Stimulated activated CD4-positive, alpha-beta T cell treated with anti-CD3 and anti-CD28 coated beads, Interleukin-4, amount 100 ng/mL, for 48 hours (primary cell): ENCODE results near the gene RPP25L.

Experiments
- DNase-seq, 2 donors: peaks; one replicate each; pipeline ENCODE4 v3.0.0-alpha.2; 2020; ENCODE audit warnings: low read depth in 2 of 2

RPP25L gene

DNA sequence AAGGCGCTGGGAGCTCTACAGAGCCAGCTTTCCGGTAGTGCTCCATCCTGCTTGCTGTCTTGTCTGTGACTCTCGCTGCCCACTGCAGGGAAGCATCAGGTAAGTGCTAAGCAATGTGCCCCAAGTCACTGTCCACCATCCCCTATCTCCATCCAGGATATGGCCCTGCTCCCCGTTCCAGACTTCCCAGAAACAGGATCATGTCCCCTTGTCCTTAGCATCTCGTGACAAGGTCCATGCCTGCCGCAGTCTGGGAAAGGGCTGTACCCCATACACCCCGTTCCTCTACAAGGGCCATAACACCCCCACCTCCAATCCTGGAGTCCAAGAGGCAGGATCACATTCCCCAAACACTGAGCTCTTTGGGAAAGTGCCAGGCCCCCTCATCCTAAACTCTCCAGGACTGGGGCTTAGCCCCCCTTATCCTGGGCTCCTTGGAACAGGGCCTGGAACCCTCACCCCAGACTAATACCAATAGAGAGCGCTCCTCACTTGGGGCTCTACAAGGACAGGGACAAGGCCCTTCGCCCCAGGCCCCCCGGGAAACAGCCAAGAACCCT, 566 bp downstream of the RPP25L start:
- DNase-seq, result no peak

DNA sequence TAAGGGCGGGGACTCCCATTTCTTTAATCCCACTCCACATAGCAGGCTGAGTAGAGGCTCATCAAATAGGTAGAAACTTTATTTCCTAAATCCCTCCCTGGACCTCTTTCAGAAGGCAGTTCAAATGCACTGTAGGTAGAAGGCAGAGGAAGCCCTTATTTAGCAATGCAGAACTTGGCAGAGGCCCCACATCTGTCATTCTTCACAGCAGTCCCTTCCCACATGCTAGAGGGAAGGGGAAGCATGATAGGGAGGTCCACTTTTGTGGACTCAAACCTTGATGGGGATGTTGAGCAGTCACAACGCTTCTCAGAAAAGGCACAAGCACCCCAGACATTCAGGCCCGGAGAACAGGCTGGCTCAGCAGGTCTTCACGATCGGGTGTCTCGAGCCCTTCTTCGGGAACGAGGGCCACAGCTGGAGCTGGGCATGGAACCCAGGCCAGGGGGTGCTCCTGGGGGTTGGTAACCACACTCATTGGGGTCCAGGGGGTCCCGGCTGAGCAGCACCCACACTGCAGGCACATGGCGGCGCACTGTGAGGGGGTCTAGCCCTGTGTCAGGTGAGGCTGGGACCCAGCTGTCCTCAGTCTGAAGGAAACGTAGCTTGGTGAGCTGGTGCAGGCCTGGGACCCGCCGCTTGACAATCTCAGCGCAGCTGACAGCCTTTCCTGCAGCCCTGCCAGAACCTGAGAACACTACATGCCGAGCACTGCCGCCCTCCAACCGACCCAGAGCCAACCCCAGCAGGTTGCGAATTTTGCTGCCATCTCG, 1.3 kb downstream of the RPP25L start:
- DNase-seq, result no peak

DNA sequence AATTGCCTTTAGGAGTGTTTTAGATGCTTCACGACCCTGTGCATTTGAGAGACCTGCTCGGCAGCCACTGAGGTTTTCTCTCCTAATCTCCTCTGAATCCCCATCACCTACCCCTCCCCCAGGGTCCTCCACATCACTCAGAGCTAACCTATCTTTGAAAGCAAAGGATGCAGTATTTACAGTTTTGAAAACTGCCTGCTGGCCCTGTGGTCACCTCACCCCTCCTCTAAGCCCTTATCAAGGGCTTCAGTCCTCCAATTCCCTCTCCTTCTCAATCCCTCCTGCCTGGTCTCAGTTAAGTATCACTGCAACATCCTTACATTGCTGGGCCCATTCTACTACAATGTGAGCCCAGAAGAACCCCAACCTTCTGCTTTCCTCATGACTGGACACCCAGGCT, 4.6 kb downstream of the RPP25L start:
- no peak for DNase-seq

DNA sequence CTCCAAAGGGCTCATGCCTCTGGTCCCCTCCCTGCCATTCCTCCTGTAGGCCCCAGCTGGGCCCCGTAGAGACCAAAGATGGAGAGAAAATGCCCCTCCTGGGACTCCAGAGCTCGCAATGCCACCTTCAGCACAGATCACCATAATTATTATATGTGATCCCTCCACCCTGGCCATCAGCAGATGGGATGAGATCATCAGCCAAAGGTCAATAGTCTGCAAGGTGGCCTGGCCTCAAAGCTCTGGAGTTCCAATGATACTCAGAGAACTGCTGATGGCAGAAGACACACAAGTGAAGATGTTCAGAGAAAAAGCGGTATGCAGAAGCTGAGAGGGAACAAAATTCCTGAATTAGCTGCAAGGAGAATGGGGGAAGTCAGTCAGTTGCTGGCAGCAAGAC, 5.0 kb downstream of the RPP25L start:
- DNase-seq, result no peak

GRCh38 chr9:34606190-34606589, 5.7 kb downstream of the RPP25L start:
- no peak for DNase-seq

GRCh38 chr9:34603610-34604231, 8.2 kb downstream of the RPP25L start:
- DNase-seq, result peak; percentile 69 to 83

DNA sequence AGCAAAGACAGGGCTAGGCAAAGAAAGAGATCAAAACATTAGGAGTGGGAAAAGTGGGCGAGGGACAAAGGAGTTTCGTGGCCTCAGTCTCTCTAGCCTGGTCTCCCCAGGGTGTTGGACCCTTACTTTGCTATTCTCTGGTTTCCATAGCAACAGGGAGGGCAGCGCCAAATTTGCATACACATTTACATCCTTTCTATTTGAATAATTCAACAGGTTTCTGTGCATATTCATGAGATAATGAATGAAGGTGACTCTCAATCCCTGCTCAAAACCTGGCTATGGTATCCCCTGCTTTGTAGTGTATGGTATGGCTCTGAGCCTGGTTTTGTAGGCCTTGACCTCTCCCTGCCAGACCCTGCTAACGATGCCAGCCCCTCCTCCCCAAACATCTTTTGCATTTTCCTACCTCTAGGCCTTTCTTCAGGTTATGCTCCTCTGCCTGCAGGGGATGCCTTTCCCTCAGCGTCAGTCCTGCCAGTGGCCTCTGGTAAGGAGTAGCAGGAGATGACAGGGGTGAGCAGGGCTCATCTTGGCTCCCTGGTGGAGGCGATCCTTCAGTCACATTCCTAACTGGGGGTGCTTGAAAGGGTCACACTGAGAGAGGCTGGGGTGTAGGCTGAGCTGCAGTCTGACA, 9.8 kb downstream of the RPP25L start:
- no peak for DNase-seq

GRCh38 chr9:34600908-34601307, 11.0 kb downstream of the RPP25L start:
- DNase-seq, result no peak

GRCh38 chr9:34599546-34599945, 12.4 kb downstream of the RPP25L start:
- DNase-seq, result no peak

- DNase-seq, result no peak
Measured at GRCh38 chr9:34594177-34594576, 17.7 kb downstream of the RPP25L start.

- no peak for DNase-seq
Measured at GRCh38 chr9:34592895-34593601, 18.8 kb downstream of the RPP25L start.

- no peak for DNase-seq
Measured at GRCh38 chr9:34591917-34592866, 19.7 kb downstream of the RPP25L start.

DNA sequence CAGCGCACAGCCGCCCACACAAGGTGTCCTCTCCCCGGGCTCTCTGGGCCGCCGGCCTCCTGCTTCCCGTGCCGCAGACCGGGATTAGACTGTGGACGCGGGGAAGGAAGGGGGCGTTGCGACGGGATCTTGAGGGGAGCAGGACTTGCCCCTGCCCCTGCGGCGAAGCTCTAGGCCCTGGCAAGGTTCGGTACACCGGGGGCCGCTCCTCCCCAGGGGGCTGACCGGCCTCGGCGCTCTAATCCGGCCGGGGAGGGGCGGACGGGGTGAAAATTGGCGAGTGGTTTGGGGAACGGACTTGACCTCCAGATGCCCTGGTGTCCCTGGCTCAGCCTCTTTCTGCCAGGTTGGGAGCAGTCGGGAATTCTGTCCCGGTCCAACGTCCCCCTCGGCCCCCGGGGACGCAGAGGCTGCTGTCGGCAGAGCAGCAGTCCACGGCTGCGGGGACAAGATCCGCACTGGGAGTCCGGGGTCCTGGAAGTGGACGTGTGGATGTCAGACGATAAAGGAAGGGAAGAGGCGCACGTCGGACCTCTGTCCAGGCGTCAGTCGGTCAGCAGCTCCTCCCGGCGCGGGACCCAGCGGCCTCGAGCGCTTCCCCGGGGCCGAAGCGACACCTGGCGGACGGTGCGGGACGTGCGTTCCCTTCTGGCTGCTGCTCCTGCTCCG, 20.5 kb downstream of the RPP25L start:
- DNase-seq, result peak; percentile 74 to 80

DNA sequence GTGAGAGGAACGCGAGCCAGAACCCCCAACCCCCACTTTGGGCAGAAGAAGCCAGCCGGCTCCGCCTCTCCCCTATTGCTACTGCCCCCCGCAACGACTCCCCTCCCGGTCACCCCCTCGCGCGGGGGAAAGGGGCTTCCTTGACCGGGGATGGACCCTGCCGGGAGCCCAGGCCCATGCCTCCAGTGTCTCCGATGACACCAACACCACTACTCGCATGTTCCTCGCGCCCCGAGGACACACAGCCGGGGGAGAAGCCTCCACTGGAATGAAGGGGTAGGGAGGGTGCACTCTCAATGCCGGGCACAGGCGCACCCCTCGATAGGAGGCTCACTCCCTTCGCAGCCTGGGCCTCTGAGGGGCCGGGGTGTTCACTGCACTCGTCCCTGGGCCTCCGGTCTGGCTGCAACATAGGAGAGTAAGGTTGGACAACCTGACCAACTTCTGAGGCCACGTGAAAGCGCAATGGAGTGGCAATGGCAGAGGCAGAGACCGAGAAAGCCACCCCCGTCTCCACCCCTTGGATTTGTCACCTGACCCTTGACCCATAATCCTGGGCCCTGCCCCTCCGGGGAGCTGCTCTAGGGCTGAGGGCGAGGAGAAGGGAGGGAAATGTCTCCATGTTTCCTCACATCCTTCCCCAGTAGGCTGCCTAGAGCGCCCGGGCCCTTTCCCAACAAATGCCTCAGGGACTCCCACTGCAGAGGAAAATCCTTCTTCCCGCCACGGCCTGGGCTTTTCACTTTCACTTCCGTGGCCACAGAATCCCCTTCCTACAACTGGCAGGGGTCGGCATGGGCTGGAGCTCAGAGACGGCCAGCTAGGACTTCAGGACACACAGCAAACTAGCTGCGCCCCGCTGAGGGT, 21.3 kb downstream of the RPP25L start:
- no peak for DNase-seq

- no peak for DNase-seq
Measured at GRCh38 chr9:34589636-34590380, 22.1 kb downstream of the RPP25L start, which contains the start of gene CNTFR. TSS of gene CNTFR (minus strand) at chr9:34589724. CDS start at chr9:34568981, 20,743 bp downstream.

DNA sequence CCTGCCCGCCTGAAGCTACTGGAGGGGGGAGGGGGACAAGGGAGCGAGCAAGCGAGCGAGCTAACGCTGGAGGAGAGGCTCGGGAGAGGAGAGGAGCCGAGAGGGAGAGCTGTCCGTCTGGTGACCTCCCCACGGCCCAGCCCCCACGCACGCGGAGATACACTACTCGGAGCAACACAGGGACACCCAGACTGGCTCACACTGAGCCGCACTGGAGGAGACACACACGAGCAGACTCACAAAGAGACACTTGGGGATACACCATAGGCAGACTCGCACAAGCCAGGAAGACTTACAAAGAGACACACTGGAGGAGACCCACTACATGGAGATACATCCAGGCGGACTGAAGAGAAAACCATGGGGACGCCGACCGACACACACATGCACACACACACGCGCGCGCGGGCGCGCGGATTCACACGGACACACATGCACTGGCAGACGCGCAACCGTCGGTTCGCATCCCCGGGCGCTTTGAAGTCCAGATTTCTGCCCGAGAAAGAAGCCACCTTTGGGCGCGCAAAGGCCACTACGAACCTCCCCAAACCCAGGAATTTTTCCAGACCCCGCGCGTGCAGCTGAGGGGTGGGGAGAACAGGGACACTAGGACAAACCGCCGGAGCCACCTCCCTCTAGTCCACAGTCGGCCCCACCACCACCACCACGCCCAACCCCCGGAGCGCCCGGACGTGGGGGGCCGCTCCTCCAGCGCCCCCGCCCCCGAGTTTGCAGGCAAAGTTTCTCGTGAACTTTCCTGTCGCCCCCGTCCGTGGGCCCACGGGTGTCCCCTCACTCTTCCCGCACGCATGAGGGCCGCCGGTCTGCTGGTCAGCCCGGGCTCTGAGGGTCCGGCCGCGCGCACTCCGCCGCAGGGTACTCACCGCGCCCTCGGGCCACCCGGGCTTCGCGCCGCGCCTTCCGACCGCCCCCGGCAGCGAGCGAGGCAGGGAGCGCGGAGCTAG, 22.9 kb downstream of the RPP25L start:
- DNase-seq, result no peak

DNA sequence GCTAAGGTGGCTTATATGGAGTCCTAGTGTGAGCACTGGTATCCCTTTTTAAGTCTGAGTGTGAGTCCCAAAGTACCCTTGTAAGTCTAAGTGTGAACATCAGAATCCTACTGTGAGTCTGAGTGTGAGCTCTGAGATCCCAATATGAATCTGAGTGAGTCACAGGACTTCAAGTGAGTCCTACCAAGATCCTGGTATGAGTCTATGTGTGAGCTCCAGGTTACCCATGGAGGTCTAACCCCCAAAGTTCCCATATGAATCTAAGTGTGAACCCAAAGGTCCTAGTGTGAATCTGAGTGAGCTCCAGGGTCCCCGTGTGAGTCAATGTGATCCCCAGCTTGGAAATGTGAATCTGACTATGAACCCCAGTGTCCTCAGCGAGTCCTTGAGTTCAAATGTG, 24.6 kb downstream of the RPP25L start:
- no peak for DNase-seq
